ENCODE measurements around the gene DEFB126.

DEFB126 gene

GRCh38 chr20:152131-152530, 9.7 kb downstream of the DEFB126 start:
- no peaks in the 10 kb centered on the region for H3K36me3 ChIP-seq (ENCODE audit: control insufficient read depth in 1 of 2, insufficient read depth in 2 of 2, low read length in 2 of 2)
- no peaks in the 10 kb centered on the region for H3K4me1 ChIP-seq (ENCODE audit: control insufficient read depth in 1 of 2, insufficient read depth in 2 of 2, low read length in 2 of 2)
- H3K9me3 ChIP-seq (ENCODE audit: control insufficient read depth in 1 of 2, low read length in 2 of 2): no peaks in the 10 kb centered on the region
- no peak overlapping the region for H3K4me3 ChIP-seq (ENCODE audit: low read depth in 1 of 2, low read length in 2 of 2)
- H3K27me3 ChIP-seq (ENCODE audit: low read depth, low read length): no peaks in the 10 kb centered on the region
- no peak overlapping the region for H3K27ac ChIP-seq (ENCODE audit: low read length)

GRCh38 chr20:157154-157553, 14.8 kb downstream of the DEFB126 start, which contains the start of gene DEFB127:
Gene DEFB127, plus strand, starts transcription at chr20:157454. Its CDS starts 91 bp downstream, at chr20:157545.
- no peaks in the 10 kb centered on the region for H3K27me3 ChIP-seq (ENCODE audit: low read depth, low read length)
- no peak within 1 kb of the TSS for H3K4me3 ChIP-seq (ENCODE audit: low read depth in 1 of 2, low read length in 2 of 2)
- H3K27ac ChIP-seq (ENCODE audit: low read length): no peak within 1 kb of the TSS
- no peaks in the 10 kb centered on the region for H3K9me3 ChIP-seq (ENCODE audit: control insufficient read depth in 1 of 2, low read length in 2 of 2)
- no peaks in the 10 kb centered on the region for H3K36me3 ChIP-seq (ENCODE audit: control insufficient read depth in 1 of 2, insufficient read depth in 2 of 2, low read length in 2 of 2)
- H3K4me1 ChIP-seq (ENCODE audit: control insufficient read depth in 1 of 2, insufficient read depth in 2 of 2, low read length in 2 of 2): no peaks in the 10 kb centered on the region

GRCh38 chr20:164618-165017, 22.2 kb downstream of the DEFB126 start:
- H3K36me3 ChIP-seq (ENCODE audit: control insufficient read depth in 1 of 2, insufficient read depth in 2 of 2, low read length in 2 of 2): no peaks in the 10 kb centered on the region
- no peaks in the 10 kb centered on the region for H3K27me3 ChIP-seq (ENCODE audit: low read depth, low read length)
- H3K4me3 ChIP-seq (ENCODE audit: low read depth in 1 of 2, low read length in 2 of 2): no peak overlapping the region
- no peak overlapping the region for H3K27ac ChIP-seq (ENCODE audit: low read length)
- H3K9me3 ChIP-seq (ENCODE audit: control insufficient read depth in 1 of 2, low read length in 2 of 2): no peaks in the 10 kb centered on the region
- no peaks in the 10 kb centered on the region for H3K4me1 ChIP-seq (ENCODE audit: control insufficient read depth in 1 of 2, insufficient read depth in 2 of 2, low read length in 2 of 2)

DNA sequence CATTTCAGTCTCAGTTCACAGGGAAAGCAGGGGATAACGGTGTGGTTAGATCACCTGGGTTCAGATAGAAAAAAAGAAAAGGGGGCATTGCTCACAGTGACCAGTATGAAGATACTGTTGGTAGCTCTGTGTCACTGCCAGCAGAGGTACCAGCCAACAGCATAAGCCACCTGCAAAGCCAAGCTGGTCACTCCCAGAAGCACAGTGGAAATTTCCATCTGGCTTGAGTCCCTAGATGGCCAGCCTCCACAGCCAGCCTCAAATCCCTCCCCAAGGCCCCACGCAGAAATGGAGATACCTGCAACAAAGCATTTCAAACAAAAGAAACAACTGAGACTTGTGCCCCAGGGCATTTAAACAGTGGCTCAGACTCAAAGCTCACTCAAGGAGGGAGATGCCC, 26.5 kb downstream of the DEFB126 start:
- Histone ChIP-seq H3K27me3 (ENCODE audit: low read depth, low read length) (no peaks in the 10 kb centered on the region), H3K4me3 (ENCODE audit: low read depth in 1 of 2, low read length in 2 of 2) (no peak overlapping the region), H3K27ac (ENCODE audit: low read length) (no peak overlapping the region), H3K9me3 (ENCODE audit: control insufficient read depth in 1 of 2, low read length in 2 of 2) (no peaks in the 10 kb centered on the region), H3K4me1 (ENCODE audit: control insufficient read depth in 1 of 2, insufficient read depth in 2 of 2, low read length in 2 of 2) (no peaks in the 10 kb centered on the region), H3K36me3 (ENCODE audit: control insufficient read depth in 1 of 2, insufficient read depth in 2 of 2, low read length in 2 of 2) (no peaks in the 10 kb centered on the region)

- Histone ChIP-seq H3K36me3 (ENCODE audit: control insufficient read depth in 1 of 2, insufficient read depth in 2 of 2, low read length in 2 of 2) (no peaks in the 10 kb centered on the region), H3K4me3 (ENCODE audit: low read depth in 1 of 2, low read length in 2 of 2) (no peak overlapping the region), H3K27me3 (ENCODE audit: low read depth, low read length) (no peaks in the 10 kb centered on the region), H3K9me3 (ENCODE audit: control insufficient read depth in 1 of 2, low read length in 2 of 2) (peaks cover 0 to 3% of the 10 kb centered on the region in 2 donors), H3K27ac (ENCODE audit: low read length) (no peak overlapping the region), H3K4me1 (ENCODE audit: control insufficient read depth in 1 of 2, insufficient read depth in 2 of 2, low read length in 2 of 2) (no peaks in the 10 kb centered on the region)
Measured at GRCh38 chr20:184288-184687, 41.9 kb downstream of the DEFB126 start.

GRCh38 chr20:187733-188132, 45.3 kb downstream of the DEFB126 start:
- Histone ChIP-seq H3K9me3 (ENCODE audit: control insufficient read depth in 1 of 2, low read length in 2 of 2) (peaks cover 0 to 3% of the 10 kb centered on the region in 2 donors), H3K4me3 (ENCODE audit: low read depth in 1 of 2, low read length in 2 of 2) (no peak overlapping the region), H3K4me1 (ENCODE audit: control insufficient read depth in 1 of 2, insufficient read depth in 2 of 2, low read length in 2 of 2) (no peaks in the 10 kb centered on the region), H3K27ac (ENCODE audit: low read length) (no peak overlapping the region), H3K27me3 (ENCODE audit: low read depth, low read length) (no peaks in the 10 kb centered on the region), H3K36me3 (ENCODE audit: control insufficient read depth in 1 of 2, insufficient read depth in 2 of 2, low read length in 2 of 2) (no peaks in the 10 kb centered on the region)

DNA sequence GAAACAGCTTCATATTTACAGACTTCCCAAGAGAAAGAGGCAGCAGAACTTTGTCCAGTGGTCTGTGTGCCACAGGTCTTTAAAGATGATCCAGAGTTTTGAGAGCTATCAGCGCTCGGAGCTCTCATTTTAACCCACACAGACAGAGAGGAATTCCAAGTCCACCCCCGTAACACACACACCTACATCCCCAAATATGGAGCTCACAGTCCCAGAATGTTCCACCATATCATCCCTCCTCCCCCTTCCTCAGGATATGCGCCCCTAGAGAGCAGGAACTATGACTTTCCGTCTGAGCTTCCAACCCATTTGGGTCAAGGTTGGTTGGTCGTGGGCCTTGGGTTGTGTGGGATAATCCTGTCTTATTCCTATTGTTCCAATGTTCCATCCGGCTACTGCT, 47.2 kb downstream of the DEFB126 start, which contains the start of gene DEFB128:
DEFB128 (minus strand) TSS at position 101 of the 400 bp plus-strand sequence; CDS start at position 13, 88 bp downstream.
- Histone ChIP-seq H3K4me3 (ENCODE audit: low read depth in 1 of 2, low read length in 2 of 2) (no peak within 1 kb of the TSS), H3K36me3 (ENCODE audit: control insufficient read depth in 1 of 2, insufficient read depth in 2 of 2, low read length in 2 of 2) (no peaks in the 10 kb centered on the region), H3K4me1 (ENCODE audit: control insufficient read depth in 1 of 2, insufficient read depth in 2 of 2, low read length in 2 of 2) (no peaks in the 10 kb centered on the region), H3K27me3 (ENCODE audit: low read depth, low read length) (no peaks in the 10 kb centered on the region), H3K27ac (ENCODE audit: low read length) (no peak within 1 kb of the TSS), H3K9me3 (ENCODE audit: control insufficient read depth in 1 of 2, low read length in 2 of 2) (no peaks in the 10 kb centered on the region)
